HG03460 (cell line): ENCODE data around the gene C11orf21.
"Not testable (repeated sequence)": the region's sequence is repeated elsewhere in the genome, so short reads cannot be mapped to it uniquely, and the experiment has no call there.

Experiments used
- ATAC-seq: cut with Tn5 transposase; IDR thresholded peaks from one replicate; pipeline ENCODE4 v1.9.1; 2021; ENCODE audit not compliant: unreplicated experiment

Gene C11orf21

DNA sequence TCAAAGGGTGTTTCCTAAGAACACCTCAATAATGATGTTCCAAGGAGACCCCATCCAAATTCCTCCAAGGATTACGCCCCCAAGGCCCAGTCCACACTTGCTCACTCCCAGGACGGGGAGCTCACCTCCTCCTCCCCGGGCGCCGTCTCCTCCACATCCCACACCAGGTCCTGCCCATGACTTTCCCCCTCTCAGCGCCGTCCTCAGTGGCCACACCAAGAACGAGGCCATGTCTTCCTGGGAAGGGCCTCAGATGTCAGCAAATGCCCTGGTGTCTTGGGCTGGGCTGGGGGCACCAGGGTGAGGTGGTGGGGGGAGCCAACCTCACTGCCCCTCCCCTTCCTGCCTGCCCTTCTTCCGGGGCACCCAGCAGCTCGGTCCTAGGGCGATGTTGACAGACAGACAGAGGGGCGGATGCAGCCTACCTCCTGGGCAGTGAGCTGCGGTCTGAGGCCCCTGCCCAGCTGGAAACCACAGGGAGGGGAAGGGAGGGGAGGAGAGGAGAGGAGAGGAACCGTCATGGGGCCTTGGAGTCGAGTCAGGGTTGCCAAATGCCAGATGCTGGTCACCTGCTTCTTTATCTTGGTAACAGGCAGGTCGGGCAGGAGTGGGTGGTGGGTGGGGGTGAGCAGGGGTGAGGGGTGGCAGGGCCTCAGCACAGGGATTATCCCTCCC is at the start of gene C11orf21, which contains the start of gene TSPAN32:
Gene C11orf21 (minus strand): TSS at position 288 of the 675 bp plus-strand sequence. CDS start 110 bp downstream, at position 178.
Gene TSPAN32 (plus strand): TSS at position 383 of the 675 bp plus-strand sequence. CDS start 137 bp downstream, at position 520.
- ATAC-seq: peak; percentile 66

DNA sequence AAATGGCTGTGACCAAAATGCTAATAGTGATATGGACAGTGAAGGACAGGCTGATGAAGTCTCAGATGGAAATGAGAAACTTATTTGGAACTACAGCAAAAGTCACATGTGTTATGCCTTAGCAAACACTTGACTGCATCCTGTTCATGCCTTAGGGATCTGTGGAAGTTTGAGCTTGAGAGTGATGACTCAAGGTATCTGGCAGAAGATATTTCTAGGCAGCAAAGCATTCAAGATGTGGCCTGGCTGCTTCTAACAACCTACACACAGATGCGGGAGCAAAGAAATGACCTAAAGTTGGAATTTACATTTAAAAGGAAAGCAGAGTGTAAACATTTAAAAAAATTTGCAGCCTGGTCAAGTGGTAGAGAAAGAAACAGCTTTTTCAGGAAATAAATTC is 47.3 kb upstream of the C11orf21 start:
- ATAC-seq: no peak

DNA sequence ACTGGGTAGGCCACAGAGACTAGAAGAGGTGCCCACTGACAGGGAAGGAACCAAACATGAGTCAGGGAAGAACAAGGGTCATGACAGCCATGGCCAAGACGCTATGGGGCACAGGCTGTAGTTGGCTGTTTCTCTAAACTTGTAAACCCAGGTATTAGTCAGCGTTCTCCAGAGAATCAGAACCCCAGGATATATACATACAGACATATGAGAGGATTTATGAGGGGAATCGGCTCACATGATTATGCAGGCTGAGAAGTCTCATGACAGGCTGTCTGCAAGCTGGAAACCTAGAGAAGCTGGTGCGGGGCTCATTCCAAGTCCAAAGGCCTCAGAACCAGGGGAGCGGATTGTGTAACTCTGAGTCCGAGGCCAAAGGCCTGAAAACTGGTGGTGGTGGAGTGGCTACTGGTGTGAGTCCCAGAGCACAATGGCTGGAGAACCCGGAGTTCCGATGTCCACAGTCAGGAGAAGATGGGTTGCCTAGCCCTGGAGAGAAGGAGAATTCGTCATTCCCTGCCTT is 45.7 kb upstream of the C11orf21 start:
- no peak for ATAC-seq

DNA sequence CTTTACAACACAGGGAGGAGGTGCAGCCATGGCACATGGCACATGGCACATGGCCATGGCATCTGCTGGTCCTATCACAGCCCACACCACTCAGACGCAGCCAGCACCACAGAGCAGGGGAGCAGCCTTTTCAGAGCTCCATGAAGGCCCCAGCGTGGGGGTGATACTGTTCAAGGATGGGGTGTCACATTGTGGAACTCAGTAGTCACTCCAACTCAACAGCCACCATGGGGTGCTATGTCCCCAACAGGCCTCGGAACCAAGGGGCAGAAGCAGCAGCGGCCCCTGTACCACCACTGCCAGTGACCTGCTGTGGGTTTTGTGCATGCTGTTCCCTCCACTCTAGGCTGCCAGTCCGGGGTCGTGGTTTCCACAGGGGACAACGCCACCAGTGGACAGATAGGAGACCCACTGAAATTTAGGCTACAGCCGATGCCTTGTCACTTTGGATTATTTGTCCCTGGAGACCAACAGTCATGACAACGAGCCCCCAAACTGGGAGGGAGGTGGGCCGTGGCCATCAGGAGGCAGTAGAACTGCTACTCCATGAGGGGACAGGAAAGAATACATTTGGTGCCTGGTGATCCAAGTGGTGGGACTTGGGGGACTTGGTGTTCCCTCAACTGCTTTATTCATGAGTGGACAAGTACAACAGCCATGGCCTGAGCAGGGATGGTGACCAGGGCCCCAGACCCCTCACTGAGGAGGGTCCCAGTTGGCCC is 45.0 kb upstream of the C11orf21 start:
- no peak for ATAC-seq

DNA sequence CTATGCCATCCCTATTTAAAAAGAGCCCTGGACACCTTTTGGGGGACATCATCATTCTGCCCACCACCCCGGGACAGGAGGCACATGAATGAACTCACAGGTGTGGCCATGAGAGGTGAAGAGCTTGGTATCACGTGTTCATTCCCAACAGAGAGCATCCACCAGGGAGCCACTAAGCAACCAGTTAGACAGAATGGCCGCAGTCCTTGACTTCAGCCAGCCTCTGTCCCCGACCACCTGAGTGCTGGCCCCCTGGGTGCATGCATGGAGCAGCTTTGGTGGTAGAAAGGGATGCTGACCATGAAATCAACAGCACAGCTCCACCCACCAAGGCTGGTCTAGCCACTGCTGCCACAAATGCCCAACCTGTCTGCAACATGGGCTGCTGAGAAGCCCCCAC is 44.3 kb upstream of the C11orf21 start:
- no peak for ATAC-seq

DNA sequence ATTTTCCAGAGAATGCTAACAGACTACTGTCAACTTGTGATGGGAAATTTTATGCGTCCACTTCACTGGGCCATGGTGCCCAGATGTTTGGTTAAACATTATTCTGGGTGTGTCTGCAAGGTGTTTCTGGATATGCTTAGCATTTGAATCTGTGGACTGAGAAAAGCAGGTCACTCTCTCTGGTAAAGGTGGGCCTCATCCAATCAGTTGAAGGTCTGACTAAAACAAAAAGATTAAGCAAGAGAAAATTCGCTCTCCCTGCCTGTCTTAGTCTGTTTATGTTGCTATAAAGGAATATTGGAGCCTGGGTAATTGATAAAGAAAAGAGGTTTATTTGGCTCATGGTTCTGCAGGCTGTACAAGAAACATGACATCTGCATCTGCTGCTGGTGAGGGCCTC is 43.3 kb upstream of the C11orf21 start:
- no peak for ATAC-seq

DNA sequence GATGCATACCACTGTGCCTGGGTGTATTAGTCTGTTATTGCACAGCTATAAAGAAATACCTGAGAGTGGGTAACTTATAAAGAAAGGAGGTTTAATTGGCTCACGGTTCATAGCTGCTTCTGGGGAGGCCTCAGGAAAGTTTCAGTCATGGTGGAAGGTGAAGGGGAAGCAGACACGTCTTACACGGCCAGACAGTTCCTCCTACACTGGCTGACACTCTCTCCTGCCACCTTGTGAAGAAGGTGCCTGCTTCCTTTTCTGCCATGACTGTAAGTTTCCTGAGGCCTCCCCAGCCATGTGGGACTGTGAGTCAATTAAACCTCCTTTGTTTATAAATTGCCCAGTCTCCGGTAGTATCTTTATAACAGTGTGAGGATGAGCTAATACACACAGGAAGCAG is 41.8 kb upstream of the C11orf21 start:
- no peak for ATAC-seq

DNA sequence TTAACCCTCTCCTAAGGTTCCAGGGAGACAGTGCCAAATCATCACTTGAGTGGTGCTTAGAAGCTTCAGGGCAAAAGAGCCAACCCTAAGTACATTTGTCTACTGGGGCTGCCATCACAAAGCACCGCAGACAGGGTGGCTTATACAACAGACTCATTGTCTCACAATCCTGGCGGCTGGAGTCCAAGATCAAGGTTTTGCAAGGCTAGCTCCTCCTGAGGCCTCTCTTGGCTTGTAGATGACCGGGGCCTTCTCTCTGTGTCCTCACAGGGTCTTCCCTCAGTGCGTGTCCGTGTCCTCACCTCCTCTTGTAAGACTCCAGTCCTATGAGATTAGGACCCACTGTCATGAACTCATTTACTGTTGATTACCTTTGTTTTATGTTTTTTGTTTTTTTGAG is 41.3 kb upstream of the C11orf21 start:
- ATAC-seq: no peak

DNA sequence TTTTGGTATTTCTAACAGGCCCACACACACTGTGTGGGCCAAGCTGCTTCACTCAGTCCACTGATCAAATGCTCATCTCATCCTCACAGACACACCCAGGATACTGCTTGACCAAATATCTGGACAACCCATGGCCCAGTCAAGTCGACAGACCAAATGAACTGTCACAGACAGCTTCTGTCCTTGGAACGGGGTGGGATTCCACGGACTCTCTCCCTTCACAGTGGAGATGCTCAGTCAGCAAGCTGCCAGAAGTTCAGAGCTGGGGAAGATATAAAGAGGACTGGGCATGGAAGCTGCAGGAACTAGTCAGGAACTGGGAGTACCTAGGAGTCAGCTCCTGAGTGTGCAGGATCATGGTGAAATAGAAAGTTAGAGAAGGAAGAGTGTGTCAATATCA is 40.8 kb upstream of the C11orf21 start:
- ATAC-seq: no peak

DNA sequence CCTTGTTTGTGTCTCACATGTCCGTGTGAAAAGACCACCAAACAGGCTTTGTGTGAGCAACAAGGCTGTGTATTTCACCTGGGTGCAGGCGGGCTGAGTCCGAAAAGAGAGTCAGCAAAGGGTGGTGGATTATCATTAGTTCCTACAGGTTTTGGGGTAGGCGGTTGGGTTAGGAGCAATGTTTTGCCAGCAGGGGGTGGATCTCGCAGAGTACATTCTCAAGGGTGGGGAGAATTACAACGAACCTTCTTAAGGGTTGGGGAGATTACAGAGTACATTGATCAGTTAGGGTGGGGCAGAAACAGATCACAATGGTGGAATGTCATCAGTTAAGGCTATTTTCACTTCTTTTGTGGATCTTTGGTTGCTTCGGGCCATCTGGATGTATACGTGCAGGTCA is 37.0 kb upstream of the C11orf21 start:
- ATAC-seq: not testable (repeated sequence)

DNA sequence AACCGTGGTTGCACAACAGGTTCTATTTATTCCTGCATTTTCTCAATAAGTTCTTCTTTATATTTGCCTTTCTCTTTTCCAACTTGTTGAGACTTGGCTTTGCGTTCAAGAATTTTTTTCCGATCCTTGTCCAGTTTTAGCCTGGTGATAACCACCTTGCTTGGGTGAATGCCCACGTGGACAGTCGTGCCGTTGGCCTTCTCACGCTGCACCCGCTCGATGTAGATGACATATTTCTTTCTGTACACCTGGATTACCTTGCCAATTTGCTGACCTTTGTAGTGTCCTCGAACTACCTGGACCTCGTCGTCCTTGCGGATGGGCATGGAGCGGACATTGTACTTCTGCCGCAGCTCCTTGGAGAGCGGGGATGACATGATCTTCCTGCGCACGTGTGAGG is 33.6 kb upstream of the C11orf21 start:
- ATAC-seq: not testable (repeated sequence)

DNA sequence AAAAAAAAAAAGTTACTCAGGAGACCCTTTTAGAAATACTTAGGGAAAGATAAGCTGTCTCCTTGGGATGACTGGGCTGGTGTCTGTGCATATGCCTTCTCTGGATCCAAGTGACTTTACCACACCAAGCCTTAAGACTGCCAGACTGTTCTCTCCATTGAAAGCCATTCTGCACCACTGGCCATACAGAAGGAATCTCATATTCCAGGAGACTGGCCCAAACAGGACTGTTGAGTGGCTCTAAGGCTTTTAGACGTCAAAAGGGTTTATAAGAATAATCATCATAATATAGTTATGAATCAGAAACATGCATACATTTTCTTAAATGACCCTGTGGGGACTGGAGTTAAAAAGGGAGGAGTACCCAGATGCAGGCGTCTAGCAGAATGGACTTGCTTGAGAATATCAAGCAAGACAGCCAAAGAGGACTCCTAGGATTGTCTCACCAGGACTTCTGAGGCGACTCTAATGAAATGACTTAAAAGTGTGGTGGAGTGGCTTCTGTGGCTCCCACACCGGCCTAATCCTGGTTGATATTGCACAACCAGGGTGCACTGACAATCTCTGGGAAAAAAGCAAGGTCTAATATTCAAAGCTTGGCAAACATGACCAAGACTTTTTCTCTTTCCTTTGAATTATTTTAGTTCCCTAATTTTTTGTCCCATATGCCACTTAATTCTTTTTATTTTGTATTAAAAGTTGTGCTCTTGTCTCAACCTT is 31.9 kb upstream of the C11orf21 start:
- not testable (repeated sequence) for ATAC-seq

DNA sequence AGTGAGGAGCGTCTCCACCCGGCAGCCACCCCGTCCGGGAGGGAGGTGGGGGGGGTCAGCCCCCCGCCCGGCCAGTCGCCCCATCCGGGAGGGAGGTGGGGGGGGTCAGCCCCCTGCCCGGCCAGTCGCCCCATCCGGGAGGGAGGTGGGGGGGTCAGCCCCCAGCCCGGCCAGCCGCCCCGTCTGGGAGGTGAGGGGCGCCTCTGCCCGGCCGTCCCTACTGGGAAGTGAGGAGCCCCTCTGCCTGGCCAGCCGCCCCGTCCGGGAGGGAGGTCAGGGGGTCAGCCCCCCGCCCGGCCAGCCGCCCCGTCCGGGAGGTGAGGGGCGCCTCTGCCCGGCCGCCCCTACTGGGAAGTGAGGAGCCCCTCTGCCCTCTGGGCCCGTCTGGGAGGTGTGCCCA is 30.9 kb upstream of the C11orf21 start:
- ATAC-seq: not testable (repeated sequence)

DNA sequence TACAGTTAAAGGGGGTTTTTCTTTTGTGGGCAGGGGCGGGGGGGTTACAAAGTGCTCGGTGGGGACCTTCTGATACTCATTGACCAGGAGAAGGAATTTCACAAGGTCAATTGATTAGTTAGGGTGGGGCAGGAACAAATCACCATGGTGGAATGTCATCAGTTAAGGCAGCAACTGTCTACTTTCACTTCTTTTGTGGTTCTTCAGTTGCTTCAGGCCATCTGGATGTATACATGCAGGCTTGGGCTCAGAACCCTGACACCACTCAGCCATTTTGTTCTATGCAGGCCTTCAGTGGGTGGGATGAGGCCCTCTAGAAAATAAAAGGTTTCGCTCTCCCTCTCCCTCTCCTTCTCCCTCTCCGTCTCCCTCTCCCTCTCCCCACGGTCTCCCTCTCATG is 29.7 kb upstream of the C11orf21 start:
- ATAC-seq: no peak

DNA sequence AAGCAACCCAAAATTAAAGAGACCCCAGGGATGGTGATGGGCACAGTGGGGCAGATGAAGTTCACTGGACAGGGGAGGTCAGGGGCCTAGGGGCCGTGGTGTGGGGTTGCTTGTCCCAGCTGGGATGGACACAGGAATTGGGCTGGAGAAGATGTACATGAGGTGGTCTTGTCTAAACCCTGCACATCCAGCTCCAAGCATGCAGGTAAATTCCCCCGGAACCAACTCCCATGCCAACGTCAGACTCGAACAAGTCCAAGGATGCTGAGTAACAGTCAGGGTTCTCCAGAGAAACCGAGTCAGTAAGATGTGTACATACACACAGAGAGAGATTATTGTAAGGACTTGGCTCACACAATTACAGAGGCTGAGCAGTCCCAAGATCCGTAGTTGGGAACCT is 29.0 kb upstream of the C11orf21 start:
- ATAC-seq: no peak

DNA sequence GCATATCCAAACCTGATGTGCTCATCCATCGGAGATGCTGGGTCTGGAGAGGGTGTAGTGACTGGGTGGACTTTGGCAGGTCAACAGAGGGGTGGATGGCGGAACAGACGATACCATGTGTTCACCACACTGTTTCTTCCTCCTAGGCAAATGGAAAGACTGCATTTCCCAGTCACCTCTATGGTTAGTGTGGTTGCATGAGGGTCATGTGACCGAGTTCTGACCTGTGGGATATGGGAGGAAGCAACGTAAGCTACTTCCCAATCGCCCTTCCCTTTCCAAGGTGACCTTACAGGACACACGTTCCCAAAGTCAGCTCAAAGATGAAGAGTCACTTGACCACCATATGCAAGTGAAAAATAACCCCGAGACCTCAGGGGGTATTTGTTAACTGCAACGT is 27.8 kb upstream of the C11orf21 start:
- ATAC-seq: no peak

DNA sequence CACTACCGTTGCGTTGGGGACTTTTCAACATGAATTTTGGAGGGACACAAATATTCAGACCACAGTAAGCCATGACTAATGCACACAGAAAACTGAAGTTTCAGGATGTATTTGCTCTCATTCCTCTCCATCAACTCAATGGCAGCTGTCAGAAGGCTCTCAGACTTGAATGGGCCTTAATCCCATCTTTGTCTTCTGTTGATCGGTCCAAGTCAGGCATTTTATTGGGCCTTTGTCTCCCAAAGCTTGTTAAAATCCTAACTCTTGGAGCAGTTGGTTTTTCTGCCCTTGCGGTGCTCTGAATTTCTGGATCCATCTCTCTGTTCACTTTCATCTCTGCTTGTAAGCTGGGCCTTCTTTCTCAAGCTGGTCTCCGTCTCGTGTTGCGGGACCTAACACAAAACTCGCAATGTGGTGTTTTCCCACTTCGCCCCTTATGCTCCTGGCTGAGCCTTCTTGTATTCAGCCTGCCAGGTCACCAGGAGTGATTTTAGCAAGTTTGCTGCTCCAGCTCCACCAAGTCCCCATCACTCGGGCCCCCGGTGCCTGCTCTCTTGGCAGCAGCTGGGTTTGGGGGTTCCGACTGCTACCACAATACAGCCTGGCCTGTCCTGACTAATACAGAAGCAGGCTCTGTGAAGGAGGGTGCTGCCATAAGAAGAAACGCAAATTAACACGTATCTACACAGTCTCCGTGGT is 27.1 kb upstream of the C11orf21 start:
- ATAC-seq: no peak

DNA sequence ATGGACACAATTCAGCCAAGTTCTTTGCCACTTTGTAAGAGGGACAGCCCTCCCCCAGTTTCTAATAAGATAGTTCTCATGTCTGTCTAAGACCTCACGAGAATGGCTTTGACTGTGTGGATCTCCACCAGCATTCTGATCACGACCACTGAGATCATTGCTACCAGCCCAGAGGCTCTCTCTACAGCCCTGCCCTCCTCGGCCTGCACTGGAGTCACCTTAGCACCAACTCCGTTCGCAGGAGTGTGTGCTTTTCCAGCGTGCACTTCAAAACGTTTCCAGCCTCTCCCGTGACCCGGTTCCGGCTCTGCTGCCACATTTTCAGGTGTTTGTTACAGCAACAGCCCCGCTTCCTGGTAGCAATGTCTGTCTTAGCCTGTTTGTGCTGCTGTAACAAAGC is 26.3 kb upstream of the C11orf21 start:
- ATAC-seq: no peak

DNA sequence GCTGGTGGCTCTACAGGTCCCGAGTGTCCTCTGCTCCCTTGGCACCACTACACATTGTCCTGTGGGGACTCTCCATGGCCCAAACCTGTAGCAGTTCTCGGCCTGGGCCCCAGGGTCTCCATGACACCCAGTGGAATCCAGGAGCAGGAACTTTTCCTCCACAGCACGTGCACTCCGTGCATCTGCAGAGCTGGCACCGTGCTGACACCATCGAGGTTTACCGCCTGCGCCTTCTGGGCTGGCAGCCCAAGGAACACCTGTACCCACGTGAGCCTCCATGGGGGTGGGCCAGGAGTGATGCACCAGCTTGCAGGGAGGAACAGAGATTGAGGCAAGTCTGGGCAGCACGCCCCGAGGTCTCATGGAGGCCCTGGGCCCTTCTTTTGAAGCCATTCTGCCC is 25.3 kb upstream of the C11orf21 start:
- ATAC-seq: no peak

DNA sequence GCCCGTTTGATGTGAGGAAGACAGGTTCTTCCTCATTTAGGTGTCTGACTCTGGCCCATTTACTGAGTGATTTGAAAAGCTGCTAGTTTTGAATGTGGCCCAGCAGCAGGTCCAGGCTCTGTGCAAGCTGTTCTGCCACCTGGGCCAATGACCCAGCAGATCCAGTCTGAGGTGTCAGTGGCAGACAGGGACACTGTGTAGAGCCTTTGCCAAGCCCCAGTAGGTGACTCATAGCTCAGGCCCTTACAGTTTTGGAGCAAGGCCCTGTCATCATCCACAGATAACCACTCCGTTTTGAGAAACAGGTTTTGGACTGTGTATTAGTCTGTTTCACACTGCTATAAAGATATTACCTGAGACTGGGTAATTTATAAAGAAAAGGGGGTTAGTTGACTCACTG is 24.0 kb upstream of the C11orf21 start:
- ATAC-seq: no peak

DNA sequence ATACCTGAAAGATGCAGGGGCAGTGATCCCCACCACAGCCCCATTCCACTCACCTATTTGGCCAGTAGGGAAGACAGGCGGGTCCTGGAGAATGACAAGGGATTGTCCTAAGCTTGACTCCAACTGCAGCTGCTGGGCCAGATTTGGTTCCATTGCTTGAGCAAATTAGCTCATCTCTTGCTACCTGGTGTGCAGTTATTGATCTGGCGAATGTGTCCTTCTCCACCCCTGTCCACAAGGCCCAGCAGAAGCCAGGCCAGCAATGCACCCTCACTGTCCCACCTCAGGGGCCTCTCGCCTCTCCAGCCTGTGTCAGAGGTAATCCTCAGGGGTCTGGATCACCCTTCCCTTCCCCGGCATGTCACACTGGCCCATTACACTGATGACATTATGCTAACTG is 23.4 kb upstream of the C11orf21 start:
- ATAC-seq: no peak
